NCI-H774 (cell line): ENCODE results near the gene KLF15.
"Not testable (repeated sequence)": the region's sequence is repeated elsewhere in the genome, so short reads cannot be mapped to it uniquely, and the experiment has no call there.

Experiments used
- DNase-seq: peaks from one replicate; lab custom pipeline; 2025; lab: John Stamatoyannopoulos, UW

Gene KLF15

DNA sequence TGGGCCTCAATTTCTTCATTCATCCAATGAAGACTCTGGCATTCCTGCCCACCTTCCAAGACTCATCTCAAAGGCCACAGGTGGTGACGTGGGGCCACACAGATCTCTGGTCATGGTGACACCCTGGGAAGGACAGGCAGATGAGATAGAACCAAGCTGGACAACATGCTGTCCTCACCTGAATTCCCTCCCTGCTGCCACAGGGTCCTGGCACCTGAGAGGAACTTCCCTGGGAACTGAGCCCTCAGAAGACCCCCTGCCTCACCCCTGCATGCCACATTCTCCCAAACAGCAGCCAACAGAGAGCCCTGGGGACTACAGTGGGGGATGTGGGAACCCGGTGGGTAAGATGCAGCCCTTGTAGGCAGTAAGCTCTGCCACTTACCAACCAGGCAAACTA lies 10.7 kb downstream of the KLF15 start:
- DNase-seq, result no peak

GRCh38 chr3:126345641-126346460 lies 11.4 kb downstream of the KLF15 start:
- DNase-seq, result no peak

GRCh38 chr3:126345231-126345630 lies 12.0 kb downstream of the KLF15 start:
- DNase-seq, result no peak

DNA sequence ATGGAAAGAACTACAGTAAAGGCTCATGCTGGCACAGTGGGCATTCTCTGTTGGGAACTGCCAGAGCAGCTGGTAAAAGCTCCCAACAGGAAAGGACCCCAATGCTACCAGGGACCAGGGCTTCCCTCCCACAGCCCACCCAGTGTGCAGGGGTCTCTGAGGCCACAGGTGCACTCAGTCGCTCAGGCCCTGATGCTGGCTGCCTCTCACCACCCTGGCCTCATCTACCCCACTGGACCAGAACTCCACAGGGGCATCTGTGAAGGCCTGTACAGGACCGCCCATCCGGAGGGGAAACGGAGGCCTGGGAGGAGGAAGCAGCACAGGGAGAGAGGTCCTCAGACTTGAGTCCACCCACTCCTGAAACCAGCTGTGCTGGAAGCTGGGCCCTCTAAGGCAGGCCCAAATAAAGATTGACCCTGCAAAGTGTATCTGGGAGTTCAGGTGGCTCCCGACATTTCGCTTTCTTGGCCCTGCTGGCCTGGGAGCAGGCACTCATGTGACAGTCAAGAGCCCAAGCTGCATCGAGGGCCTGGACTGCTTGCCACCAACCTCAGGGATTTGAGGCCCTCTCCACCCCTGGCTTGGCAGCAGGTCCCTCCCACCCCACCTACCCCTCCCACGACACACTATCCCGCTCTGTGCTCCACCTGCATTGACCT lies 12.7 kb downstream of the KLF15 start:
- no peak for DNase-seq

GRCh38 chr3:126343649-126344035 lies 13.6 kb downstream of the KLF15 start:
- no peak for DNase-seq

GRCh38 chr3:126342991-126343648 lies 14.1 kb downstream of the KLF15 start:
- no peak for DNase-seq

GRCh38 chr3:126342211-126342610 lies 15.0 kb downstream of the KLF15 start:
- no peak for DNase-seq

- no peak for DNase-seq
Measured at GRCh38 chr3:126341755-126342150, 15.5 kb downstream of the KLF15 start.

DNA sequence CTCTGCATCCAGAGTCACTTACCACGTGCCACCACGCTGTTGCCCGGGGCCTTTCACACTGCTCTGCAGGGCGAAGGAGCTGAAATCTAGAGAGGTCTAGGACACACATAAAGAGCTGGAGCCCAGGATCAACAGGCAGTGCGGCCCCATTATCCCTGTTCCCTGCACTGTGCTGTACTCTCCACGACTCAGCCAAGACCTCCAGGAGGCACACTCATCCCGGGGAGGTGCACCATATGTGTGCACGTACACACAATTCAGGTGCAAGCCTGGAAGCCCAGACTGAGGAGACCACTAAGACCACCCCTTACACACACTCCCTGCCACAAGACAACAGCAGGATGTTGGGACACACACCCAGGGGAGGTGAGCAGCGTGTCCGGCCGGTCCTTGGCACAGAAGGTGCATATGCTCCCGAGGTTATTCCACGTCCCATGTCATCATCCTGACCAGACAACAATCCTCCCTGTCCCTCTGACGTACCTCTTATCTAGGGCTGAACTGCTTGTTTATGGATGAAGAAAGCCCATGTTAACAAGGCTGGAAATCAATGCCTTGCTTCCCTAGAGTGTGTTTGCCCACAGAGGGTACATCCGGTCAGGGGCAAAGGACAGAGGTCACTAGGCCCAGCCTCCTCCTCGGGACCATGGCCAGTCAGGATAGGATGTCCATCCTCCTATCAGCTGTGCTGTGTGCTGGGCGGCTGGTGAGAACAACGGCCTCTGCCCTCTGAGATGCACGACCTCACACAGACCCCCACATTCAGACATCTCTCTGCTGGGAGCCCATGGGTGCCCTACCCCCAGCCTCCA lies 16.1 kb downstream of the KLF15 start:
- no peak for DNase-seq

GRCh38 chr3:126340596-126340942 lies 16.6 kb downstream of the KLF15 start:
- no peak for DNase-seq

GRCh38 chr3:126340081-126340511 lies 17.1 kb downstream of the KLF15 start:
- DNase-seq, result no peak

DNA sequence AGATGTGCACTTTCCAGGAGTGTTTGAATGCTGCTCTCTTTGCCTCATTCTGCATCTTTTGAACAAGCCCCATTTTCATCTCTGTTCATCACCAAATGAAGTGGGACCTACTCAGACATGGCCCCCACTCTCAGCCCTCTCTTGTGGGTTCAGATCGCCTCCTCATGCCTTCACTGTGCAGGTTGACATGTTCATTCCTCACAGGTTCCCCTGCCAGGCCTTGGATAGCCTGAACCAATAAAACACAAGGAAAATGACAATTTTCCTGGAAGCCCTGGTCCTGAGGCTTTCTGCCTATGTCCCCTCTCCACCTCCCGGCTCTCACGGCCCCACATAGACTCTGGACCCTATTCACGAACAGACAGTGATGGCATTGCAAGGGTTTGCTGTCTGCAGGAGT lies 17.7 kb downstream of the KLF15 start:
- DNase-seq, result no peak

DNA sequence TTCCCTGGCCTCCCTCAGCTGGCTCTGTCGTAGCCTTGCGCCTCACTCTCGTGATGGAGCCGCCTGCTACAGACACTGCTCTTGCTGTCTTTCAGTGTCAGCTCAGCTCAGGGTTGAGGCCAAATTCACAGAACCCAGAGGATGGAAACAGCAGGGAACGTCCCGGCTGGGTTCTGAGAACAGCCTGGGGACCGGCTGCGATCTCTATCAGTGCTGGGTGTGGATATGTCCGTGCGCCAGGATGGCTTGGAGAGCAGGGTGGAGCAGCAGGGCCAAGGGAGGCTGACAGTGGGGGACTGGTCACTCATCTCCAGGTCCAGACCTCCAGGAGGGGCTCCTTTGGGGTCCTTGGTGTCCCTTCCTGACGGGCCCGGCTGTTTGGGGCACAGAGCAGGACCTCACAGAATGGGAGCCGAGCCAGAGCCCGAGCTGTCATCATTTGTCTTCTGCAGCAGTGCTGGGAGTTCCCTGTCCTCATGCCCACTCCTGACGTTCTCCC lies 18.4 kb downstream of the KLF15 start:
- no peak for DNase-seq

DNA sequence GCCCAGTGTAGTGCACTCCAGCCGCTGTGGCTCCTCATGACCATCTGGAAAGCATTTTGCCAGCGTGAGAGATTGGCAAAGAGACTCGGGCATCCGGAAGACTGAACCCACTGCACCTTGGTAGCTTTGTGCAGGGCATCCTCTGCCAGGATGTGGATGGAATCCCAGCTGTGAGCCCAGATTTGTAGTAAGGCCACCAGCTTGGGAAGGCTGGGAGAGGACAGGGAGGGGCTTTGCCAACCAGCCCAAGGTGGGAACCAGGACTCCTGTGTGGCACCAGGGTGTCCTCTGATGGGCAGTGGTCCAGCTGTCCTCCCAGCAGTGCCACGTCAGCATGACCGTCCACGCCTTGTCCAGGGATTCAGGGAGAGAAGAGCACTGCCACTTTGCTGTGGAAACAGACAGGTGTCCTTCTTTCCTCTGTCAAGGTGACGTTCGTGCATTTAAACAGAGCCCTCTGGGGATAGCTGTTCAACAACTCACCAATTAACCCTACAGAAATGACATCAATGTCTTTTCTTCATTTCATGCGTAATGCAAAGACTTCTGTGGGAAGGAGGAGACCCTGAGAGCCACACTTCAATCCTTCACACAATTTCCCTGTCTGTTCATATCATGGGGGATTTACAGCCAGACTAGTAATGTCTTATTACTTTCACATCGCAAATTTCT lies 19.1 kb downstream of the KLF15 start:
- no peak for DNase-seq

- DNase-seq, result not testable (repeated sequence)
Measured at GRCh38 chr3:126331812-126332336, 25.3 kb downstream of the KLF15 start.

- DNase-seq, result no peak
Measured at GRCh38 chr3:126329927-126330725, 27.1 kb downstream of the KLF15 start.

- DNase-seq, result no peak
Measured at GRCh38 chr3:126326629-126327028, 30.6 kb downstream of the KLF15 start.

GRCh38 chr3:126322181-126322967 lies 34.8 kb downstream of the KLF15 start:
- DNase-seq, result no peak

- DNase-seq, result no peak
Measured at GRCh38 chr3:126321490-126321889, 35.7 kb downstream of the KLF15 start.
